GM19240 (cell line): Measurements from ENCODE around the gene SIK3.

Source experiments
- DNase-seq: peaks from one replicate; pipeline ENCODE4 v3.0.0; 2011; ENCODE audit warnings: low spot score; ENCODE audit not compliant: insufficient read length

Gene SIK3

GRCh38 chr11:116870054-116870453 lies 228.2 kb downstream of the SIK3 start:
- DNase-seq: no peak

- no peak for DNase-seq
Measured at GRCh38 chr11:116869610-116870009, 228.6 kb downstream of the SIK3 start.

GRCh38 chr11:116868066-116868465 lies 230.2 kb downstream of the SIK3 start:
- no peak for DNase-seq

- no peak for DNase-seq
Measured at GRCh38 chr11:116867619-116868018, 230.6 kb downstream of the SIK3 start.

- no peak for DNase-seq
Measured at GRCh38 chr11:116866804-116867455, 231.3 kb downstream of the SIK3 start.

- DNase-seq: no peak
Measured at GRCh38 chr11:116865696-116866095, 232.5 kb downstream of the SIK3 start.

GRCh38 chr11:116864531-116864930 lies 233.7 kb downstream of the SIK3 start:
- DNase-seq: no peak

GRCh38 chr11:116862951-116863350 lies 235.3 kb downstream of the SIK3 start:
- no peak for DNase-seq

GRCh38 chr11:116862185-116862584 lies 236.0 kb downstream of the SIK3 start:
- no peak for DNase-seq

GRCh38 chr11:116861539-116861938 lies 236.7 kb downstream of the SIK3 start:
- no peak for DNase-seq

GRCh38 chr11:116860303-116860702 lies 237.9 kb downstream of the SIK3 start:
- DNase-seq: no peak

- no peak for DNase-seq
Measured at GRCh38 chr11:116859175-116859574, 239.1 kb downstream of the SIK3 start.

GRCh38 chr11:116857936-116858335 lies 240.3 kb downstream of the SIK3 start:
- no peak for DNase-seq

- DNase-seq: no peak
Measured at GRCh38 chr11:116857316-116857715, 240.9 kb downstream of the SIK3 start.

GRCh38 chr11:116856423-116856822 lies 241.8 kb downstream of the SIK3 start:
- no peak for DNase-seq

GRCh38 chr11:116855413-116855812 lies 242.8 kb downstream of the SIK3 start:
- DNase-seq: no peak

GRCh38 chr11:116853461-116854073 lies 244.7 kb downstream of the SIK3 start:
- DNase-seq: peak; percentile 80

- no peak for DNase-seq
Measured at GRCh38 chr11:116852261-116853031, 245.8 kb downstream of the SIK3 start.

GRCh38 chr11:116851626-116852025 lies 246.6 kb downstream of the SIK3 start:
- no peak for DNase-seq

GRCh38 chr11:116849486-116849885 lies 248.7 kb downstream of the SIK3 start:
- no peak for DNase-seq

GRCh38 chr11:116849060-116849459 lies 249.2 kb downstream of the SIK3 start:
- DNase-seq: no peak

GRCh38 chr11:116847612-116848011 lies 250.6 kb downstream of the SIK3 start:
- no peak for DNase-seq

GRCh38 chr11:116844722-116845121 lies 253.5 kb downstream of the SIK3 start:
- DNase-seq: no peak
